Mesenteric fat pad (tissue), 1 donor: ENCODE results near the gene HKDC1. TPM values are rescaled to one million over a fixed set of nuclear protein-coding genes. Genes with fewer than 3 reads are reported as not detected.
A peak's percentile ranks its signal among the peaks of the same experiment; 100 is the strongest.
"Not testable (repeated sequence)": the region's sequence is repeated elsewhere in the genome, so short reads cannot be mapped to it uniquely, and the experiment has no call there.

Experiments used
- DNase-seq: peaks from one replicate; pipeline ENCODE4 v3.0.0-alpha.2; 2020; ENCODE audit warnings: low spot score
- total RNA-seq: library from RNA; stranded (reverse); fragmentation: NEBNext Ultra II Directional; extraction: Animal tissue kit (Norgen Biotek cat#: 25700); gene quantifications from one replicate; pipeline ENCODE4 v1.2.1, GENCODE V29; 2021
- donor health status: DM: yes; HTN: yes; CAD: no.

HKDC1 gene
- total RNA-seq, 1 donor from 2014 or later, result 0.10 TPM

DNA sequence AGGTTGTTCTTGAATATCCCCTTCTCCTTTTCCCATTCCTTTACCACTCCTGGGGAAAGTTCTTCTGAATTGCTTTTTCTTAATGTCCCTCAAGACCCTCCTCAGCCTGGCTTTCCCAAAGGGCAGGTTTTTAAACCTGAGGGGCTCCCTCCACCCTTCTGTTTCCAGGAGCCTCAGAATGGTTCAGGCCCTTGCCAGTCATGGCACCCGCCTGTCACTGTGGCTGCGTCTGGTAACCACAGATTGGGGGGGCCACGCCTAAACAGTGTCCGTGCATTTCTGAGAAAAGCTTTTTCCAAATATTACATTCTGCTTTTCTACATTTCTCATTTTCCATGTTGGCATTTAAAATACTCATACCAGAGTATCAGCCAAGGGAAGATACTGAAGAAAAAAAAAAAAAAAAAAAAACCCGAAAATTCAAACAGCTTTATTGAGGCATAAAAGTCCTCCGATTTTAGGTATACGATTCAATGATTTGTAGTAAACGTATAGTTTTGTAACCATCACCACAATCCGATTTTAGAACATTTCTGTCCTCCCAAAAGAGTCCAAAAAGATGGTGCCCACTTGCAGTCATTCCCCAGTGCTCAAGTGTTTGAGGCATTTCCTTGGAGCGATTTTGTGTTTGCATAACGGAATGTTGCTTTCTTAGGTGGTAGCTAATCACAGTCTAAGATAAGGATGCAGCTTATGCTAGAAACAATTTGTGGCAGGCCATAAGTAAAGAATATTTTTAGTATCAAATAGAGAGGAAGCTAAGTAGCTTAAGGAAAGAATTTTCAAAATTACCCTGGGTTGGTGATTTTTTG, 22.1 kb downstream of the HKDC1 start:
- DNase-seq, result no peak

DNA sequence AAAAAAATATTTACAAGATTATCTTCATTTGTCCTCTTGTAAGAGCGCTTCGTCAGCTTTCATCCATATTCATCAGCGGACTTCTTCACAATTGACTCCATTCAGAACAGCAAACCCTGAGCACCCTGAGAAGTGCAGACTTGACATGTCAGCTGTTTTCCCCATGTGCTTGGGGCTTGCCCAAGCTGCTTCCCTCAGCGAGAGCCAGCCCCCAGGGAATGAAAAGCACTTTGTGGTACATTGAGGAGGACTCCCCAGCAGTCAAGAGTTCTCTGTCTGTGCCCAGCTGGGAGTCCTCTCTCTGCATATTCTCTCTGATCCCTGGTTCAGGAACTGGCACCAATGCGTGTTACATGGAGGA, 22.7 kb downstream of the HKDC1 start:
- no peak for DNase-seq

DNA sequence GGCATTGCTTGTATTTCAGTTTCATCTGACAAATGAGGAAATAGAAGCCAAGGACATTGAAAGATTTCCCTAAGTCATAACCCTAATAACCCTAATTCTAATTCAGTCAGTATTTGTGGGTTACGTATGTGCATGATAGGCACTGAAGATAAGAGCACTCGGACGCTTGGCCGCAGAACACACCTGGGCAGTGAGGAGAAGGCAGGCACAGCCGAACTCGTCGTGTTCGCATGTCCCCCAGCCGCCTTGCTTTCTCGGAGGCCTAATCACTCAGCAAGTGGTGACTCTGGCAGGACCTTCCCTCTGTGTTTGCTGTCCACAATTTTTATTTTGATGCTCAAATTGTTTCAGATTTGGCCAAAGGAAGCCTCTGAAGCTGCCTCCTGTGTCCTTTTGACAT, 23.7 kb downstream of the HKDC1 start:
- DNase-seq, result no peak

DNA sequence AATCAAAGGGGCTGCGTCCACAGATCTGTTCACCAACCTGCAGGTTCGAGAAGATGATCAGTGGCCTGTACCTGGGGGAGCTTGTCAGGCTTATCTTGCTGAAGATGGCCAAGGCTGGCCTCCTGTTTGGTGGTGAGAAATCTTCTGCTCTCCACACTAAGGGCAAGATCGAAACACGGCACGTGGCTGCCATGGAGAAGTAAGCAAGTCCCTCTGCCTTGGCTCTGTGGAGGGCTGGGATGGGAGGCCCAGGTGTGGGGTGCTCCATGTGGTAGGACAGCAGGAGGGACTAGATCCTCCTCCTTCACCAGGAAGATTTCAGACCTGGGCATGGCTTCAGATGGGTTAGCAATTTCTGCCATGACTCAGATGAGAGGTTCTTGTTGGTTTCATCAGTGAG, 25.9 kb downstream of the HKDC1 start:
- no peak for DNase-seq

DNA sequence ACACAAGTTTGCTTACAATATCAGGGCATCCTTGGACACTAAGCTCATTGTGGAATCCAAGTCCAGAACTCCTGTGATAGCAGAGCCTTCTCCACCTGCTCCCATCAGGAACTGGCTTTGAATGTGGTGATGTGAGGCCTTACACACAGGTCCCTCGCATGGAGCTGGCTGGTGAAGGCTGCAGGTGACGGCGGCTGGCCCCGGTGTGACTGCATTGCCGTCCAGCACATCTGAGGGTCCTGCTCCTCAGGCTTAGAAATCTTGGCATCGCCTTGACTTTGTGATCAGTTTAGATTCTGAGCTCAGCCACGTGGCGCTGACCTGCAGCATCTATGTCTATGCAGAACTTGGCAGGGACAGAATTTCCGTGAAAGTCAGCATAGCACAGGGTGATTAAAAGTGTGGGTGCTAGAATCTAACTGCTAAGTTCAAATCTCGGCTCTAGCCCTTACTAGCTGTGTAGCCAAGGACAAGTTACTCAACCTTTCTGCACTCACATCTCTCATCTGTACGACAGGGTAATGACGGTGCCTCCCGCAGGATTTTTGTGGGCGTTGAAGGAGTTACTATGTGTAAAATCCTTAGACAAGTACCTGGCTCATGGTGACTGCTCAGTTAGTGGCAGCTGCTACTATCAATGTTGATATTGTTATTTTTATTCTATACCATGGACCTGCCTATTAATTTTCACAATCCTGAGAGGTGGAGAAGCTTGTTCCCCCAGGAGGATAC, 26.6 kb downstream of the HKDC1 start:
- no peak for DNase-seq

DNA sequence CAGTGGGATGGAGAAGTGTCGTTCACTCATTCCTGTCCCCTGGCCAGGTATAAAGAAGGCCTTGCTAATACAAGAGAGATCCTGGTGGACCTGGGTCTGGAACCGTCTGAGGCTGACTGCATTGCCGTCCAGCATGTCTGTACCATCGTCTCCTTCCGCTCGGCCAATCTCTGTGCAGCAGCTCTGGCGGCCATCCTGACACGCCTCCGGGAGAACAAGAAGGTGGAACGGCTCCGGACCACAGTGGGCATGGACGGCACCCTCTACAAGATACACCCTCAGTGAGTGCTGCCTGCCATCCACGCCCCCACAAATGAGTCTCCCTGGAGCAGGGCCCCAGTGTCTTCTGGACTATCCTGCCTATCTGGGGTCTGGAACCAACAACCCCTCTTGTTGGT, 27.2 kb downstream of the HKDC1 start:
- no peak for DNase-seq

DNA sequence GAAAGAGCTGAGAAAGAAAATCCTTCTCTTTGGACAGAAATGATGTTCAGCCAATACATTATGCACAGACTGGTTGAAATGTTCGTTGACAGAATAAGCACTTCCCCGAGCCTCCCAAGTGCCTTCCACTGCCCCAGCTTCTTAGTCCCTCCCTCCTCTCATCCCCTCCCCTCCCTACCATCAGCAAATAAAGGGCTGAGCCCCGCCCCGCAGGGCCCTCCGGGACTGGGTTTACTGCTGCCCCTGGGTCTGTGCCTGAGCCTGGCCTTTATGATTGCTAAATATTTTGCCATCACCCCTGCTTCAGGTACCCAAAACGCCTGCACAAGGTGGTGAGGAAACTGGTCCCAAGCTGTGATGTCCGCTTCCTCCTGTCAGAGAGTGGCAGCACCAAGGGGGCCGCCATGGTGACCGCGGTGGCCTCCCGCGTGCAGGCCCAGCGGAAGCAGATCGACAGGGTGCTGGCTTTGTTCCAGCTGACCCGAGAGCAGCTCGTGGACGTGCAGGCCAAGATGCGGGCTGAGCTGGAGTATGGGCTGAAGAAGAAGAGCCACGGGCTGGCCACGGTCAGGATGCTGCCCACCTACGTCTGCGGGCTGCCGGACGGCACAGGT, 28.1 kb downstream of the HKDC1 start:
- no peak for DNase-seq

DNA sequence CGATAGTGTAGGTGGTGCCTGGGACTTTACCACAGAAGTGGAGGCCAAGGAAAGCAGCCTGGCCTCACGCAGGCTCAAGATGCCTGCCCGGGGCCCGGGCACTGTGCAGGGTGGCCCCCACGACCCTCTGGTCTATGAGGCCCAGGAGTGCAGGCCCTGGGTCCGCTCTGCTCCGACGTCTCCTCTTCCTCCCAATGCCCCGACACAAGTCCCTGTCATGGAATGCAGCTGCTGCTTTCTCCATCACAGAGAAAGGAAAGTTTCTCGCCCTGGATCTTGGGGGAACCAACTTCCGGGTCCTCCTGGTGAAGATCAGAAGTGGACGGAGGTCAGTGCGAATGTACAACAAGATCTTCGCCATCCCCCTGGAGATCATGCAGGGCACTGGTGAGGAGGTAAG, 29.9 kb downstream of the HKDC1 start:
- DNase-seq, result peak; percentile 59

DNA sequence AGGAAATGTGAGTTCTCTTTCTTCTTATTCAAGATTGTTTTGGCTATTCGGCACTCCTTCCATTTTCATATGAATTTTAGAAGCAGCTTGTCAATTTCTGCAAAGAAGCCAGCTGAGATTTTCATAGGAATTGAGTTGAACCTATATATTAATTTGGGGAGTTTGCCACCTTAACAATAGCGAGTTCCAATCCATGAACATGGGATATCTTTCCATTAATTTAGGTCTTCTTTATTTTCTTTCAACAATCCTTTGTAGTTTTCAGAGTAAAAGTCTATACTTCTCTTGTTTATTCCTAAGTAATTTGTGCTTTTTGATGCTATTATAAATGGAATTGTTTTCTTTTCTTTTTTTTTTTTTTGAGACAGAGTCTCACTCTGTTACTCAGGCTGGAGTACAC, 31.3 kb downstream of the HKDC1 start:
- DNase-seq, result not testable (repeated sequence)

DNA sequence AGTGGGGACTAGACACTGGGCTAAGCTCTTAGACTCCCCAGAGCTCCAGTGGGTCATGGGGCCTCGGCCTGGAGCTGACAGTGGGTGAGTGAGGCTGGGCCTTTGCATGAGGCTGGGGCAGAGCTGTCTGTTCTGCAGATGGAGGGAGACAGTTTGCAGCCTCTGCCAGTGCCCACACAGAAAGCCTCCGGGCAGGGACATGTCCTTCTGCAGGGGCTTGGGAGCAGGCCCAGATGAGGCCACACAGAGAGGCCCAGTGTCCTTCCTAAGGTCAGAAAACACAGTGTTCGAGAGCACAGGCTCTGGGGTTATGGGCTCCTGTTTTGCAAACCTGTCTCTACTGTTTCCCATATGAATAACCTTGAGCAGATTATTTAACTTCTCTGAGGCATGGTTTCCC, 33.0 kb downstream of the HKDC1 start:
- DNase-seq, result peak; percentile 51

DNA sequence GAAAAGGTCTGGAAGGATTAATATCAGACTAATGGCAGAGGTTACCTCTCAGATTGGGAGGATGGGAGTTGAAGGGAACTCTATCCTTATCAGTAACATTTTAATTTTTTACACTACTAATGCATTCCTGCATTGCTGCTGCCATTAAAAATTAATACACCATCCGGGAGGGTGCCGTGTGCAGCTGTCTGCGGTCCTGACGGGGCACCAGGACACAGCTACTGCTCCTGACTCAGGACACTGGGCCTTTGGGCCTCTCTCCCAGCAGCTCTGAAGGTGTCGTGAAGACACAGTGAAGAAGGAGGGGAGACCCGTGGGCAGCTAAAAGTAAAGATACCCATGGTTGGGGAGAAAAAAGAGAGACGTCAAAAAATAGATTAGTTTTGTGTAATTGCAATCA, 34.7 kb downstream of the HKDC1 start:
- DNase-seq, result peak; percentile 2

DNA sequence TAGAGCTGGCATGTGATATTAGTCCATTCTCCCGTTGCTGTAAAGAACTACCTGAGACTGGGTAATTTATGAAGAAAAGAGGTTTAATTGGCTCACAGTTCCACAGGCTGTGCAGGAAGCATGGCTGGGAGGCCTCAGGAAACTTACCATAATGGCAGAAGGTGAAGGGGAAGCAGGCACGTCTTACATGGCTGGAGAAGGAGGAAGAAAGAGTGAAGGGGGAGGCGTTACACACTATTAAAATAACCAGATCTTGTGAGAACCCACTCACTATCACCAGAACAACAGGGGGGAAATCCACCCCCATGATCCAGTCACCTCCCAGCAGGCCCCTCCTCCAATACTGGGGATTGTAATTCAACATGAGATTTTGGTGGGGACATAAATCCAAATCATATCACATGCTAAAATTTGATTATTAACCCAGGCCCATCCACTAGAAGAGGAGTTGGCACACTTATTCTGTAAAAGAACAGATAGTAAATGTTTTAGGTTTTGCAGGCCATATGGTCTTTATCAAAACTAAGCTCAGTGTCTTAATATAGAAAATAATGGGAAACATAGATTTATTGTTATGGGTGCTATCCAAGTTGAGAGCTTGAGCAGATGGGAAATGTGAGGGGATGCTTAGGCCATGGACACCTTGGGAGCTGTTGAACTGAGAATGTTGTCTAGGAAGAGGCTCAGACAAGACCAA, 39.6 kb downstream of the HKDC1 start:
- peak; percentile 28 for DNase-seq

DNA sequence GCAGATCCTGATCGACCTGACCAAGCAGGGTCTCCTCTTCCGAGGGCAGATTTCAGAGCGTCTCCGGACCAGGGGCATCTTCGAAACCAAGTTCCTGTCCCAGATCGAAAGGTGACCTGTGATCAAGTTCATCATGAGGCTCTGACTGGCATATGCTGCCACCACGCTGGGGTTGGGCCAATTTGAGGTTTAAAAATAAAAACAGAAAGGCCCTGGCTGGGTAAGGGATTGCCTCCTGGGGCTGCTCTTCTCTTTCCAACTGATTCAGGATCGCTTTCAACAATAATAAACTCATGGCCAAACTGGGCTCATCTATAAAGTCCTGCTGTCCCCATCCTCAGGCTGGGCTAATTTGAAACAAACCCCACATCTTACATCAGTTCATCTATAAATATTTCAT, 41.1 kb downstream of the HKDC1 start:
- peak; percentile 51 for DNase-seq

DNA sequence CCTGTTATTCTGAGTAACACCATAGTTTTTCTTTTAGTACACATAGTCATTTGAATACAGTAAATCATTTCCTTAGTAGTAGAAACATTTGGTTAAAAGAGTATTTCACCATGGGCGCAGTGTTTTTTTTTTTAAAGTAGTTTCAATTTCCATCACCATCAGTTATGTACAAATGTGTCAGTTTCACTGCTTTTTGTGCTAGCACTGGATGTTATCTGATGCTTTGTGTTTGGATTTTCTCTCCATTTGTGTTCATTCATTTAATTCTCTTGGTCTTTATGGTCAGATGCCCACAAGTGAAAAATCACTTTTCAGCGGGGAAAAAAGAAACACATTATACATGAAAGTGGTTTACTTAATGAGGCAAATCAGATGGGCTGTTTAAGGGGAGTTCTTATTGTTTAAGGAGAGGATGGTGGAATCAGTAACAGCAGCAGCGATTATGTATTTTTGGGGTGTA, 42.2 kb downstream of the HKDC1 start:
- DNase-seq, result no peak

DNA sequence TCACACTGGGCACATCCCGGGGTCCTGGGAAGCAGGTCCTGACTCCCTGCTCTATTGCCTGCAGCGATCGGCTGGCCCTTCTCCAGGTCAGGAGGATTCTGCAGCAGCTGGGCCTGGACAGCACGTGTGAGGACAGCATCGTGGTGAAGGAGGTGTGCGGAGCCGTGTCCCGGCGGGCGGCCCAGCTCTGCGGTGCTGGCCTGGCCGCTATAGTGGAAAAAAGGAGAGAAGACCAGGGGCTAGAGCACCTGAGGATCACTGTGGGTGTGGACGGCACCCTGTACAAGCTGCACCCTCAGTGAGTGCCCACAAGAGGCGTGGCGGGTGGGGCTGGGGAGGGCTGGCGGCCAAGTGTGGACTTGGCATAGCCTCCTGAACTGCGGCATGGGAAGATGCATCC, 45.4 kb downstream of the HKDC1 start:
- DNase-seq, result peak; percentile 68

DNA sequence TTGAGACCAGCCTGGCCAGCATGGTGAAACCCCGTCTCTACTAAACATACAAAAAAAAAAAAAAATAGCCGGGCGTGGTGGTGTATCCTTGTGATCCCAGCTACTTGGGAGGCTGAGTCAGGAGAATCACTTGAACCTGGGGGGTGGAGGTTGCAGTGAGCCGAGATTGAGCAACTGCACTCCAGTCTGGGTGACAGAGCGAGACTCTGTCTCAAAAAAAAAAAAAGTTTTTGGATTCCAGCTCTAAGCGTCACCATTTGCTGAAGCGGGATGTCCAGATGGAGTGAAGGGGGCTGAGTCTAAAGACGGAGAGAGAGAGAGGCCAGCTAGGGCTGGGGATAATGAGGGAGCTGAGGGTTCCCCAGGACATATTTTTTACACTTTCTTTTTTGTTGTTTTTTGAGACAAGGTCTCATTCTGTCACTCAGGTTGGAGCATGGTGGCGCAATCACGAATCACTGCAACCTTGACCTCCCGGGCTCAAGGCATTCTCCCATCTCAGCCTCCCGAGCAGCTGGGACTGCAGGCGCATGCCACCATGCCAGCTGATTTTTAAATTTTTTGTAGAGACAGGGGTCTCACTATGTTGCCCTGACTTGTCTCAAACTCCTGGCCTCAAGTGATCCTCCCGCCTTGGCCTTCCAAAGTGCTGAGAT, 48.8 kb downstream of the HKDC1 start:
- DNase-seq, result no peak

DNA sequence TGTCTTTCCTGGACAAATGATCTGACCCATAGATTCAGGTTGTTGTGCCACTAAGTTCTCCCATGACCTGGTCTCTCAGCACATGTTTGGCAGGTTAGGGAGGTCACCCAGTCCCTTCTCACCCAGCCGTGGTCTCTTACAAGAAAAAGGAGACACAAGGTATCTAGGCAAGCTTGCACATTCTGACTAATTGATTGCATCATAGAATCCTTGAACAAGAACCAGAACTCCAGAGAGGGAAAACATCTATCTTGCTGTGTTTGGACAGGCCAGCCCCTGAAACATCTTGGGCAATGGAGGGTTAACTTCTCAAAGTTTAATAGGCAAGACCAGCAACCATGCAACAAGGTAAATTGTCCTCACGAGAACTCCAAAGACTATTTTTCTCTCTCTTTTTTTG, 49.6 kb downstream of the HKDC1 start:
- DNase-seq, result no peak

DNA sequence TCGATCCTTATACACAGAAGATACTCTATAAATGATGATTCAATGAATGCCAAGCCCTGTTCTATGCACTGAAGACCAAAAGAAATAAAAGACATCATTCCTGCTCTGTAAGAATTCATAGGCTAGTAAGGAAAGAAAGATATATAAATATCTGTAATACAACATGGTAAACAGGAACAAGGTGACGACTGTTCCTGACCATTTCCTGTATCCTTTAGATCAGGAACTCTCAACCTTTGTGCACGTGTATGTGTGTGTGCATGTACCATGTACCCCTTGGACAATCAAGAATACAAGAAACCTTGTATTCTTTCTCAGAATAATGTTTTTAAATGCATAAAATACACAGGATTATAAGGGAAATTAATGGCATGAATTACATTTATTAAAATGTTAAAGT, 50.9 kb downstream of the HKDC1 start:
- DNase-seq, result no peak

DNA sequence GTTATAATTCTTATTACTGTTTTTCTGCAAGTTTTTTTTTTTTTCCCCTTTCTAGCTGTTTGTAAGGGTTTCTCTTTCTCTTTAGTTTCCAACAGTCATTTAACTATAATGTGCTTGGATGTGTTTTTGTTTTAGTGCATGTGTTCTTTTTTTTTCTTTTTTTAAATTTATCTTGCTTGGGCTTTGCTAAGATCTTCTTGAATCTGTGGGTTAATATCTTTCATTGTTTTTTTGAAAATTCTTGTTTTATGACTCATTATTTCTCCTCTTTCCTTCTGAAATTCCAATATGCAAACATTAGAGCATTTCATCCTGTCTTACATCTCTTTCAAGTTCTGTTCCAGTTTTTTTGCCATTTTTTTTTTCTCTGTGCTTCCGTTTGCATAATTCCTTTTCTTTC, 52.5 kb downstream of the HKDC1 start:
- no peak for DNase-seq

DNA sequence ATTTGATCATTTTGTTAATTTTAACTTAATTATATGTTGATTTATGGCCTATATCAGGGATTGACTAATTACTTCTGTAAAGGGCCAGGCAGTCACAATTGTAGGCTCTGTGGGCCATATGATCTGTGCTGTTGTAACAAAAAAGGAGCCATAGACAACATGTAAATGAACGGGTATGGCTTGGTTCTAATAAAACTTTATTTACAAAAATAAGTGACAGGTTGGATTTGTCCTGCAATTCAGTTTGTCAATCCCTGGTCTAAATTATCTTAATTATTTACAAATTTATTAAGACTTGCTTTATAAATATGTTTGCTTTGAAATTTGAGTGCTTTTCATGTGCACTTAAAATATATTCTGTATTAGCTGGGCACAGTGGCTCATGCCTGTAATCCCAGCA, 55.3 kb downstream of the HKDC1 start:
- no peak for DNase-seq

DNA sequence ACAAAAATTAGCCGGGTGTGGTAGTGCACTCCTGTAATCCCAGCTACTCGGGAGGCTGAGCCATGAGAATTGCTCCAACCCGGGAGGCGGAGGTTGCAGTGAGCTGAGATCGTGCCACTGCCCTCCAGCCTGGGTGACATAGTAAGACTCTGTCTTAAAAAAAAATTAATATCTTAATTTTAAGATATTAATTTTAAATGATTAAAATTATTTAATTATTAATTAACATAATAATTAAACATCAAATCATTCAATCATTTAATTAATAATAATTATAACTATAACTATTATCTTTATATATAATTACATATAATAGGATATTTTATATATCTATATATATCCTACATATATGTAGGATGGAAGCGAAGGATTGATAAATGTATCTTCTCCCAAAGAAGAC, 56.4 kb downstream of the HKDC1 start:
- no peak for DNase-seq
